Epithelial cell of esophagus (primary cell): ENCODE measurements around the gene TEX52.

Experiments
- DNase-seq: peaks from one replicate; pipeline ENCODE4 v3.0.0; 2010; ENCODE audit warnings: low read depth
- H3K4me3 ChIP-seq: 2 replicates; pipeline ENCODE4 v1.5.1; 2011; ENCODE audit warnings: mild to moderate bottlenecking, low read length, control low read depth
- TF ChIP-seq, protein P1 (sequence below): IDR thresholded peaks from 2 replicates; pipeline ENCODE4 v1.5.1; 2011; ENCODE audit warnings: low read depth, mild to moderate bottlenecking, low read length, control low read depth, inconsistent platforms; ENCODE audit not compliant: insufficient read depth; ENCODE audit errors: missing control alignments

Gene TEX52

GRCh38 chr12:2806700-2807099 lies 50.1 kb downstream of the TEX52 start:
- no peak for DNase-seq
- TF ChIP-seq, protein P1, sequence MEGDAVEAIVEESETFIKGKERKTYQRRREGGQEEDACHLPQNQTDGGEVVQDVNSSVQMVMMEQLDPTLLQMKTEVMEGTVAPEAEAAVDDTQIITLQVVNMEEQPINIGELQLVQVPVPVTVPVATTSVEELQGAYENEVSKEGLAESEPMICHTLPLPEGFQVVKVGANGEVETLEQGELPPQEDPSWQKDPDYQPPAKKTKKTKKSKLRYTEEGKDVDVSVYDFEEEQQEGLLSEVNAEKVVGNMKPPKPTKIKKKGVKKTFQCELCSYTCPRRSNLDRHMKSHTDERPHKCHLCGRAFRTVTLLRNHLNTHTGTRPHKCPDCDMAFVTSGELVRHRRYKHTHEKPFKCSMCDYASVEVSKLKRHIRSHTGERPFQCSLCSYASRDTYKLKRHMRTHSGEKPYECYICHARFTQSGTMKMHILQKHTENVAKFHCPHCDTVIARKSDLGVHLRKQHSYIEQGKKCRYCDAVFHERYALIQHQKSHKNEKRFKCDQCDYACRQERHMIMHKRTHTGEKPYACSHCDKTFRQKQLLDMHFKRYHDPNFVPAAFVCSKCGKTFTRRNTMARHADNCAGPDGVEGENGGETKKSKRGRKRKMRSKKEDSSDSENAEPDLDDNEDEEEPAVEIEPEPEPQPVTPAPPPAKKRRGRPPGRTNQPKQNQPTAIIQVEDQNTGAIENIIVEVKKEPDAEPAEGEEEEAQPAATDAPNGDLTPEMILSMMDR, result no peak
- H3K4me3 ChIP-seq, result no peak overlapping the region

DNA sequence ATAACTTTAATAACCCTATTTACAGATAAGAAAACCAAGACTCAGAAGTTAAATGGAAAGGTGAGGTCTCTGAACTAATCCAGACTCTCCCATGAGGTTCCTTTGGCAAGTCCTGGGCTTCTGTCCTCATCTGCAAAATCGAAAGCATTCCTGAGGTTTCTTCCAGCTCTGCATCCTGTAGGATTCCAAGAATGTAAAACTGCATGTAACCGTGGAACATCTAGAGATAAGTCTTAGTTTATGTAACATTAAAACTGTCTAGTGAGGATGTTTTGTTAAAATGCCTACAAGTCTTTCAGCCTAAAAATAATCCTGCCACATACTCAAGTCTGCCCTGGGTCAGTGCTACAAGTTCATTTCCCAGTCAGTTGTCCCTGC lies 51.7 kb downstream of the TEX52 start:
- H3K4me3 ChIP-seq, result no peak overlapping the region
- no peak for DNase-seq
- TF ChIP-seq, protein P1, result no peak

GRCh38 chr12:2804393-2805142 lies 52.3 kb downstream of the TEX52 start:
- TF ChIP-seq, protein P1, result no peak
- H3K4me3 ChIP-seq, result no peak overlapping the region
- no peak for DNase-seq

DNA sequence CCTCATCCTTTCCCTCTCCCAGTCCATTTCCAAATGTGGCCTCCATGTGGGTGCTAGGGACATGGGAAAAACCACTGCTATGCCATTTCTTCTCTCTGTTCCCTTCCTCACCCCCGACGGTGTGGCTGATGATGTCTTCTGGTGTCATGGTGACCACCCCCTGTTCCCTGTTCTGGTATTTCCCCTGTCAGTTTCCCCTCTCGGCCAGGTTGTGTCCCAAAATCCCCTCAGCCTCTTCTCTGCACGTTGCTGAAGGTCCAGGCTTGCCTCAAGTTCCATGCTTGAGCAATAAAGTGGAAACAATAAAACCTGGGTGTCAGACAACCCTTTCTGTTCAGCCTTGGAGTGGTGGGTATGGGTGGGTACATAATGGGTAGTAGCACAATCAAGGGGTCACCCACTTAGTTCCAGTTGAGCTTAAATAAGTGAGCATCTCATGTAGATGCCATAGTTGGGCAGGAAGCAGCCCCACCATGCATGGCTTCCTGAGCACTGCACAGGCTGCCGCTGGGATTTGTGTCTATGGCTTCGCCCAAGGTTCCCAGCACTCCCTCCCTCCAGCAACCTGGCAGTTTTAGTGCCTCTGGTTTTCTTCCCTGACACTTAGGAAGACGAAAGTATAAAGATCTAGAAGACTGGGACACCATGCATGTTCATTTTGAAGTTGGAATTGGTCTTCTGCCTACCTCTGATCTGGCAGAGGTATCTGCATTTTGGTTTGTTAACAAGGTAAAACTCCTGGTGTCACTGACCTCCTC lies 53.0 kb downstream of the TEX52 start:
- no peak overlapping the region for H3K4me3 ChIP-seq
- no peak for DNase-seq
- TF ChIP-seq, protein P1, result no peak

- TF ChIP-seq, protein P1, result no peak
- no peak for DNase-seq
- H3K4me3 ChIP-seq, result no peak overlapping the region
Observed at GRCh38 chr12:2801044-2801783, 55.6 kb downstream of the TEX52 start.

DNA sequence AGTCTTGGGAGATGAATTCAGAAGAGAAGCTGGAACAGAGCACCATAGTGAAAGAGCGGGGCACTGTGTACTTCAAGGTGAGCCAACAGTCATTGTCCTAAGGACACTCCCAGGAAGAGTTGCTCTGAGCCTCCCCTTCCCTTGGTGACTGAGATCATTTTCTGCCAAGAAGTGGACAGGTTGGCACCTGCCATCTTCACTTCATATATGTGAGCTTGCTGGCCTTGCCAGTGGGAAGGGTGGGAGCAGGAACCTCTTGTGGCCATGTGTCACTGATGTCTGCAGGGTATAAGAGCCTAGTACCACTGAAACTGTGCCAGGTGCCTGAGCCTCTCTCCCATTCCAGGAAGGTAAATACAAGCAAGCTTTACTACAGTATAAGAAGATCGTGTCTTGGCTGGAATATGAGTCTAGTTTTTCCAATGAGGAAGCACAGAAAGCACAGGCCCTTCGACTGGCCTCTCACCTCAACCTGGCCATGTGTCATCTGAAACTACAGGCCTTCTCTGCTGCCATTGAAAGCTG lies 56.7 kb downstream of the TEX52 start:
- H3K4me3 ChIP-seq, result no peak overlapping the region
- DNase-seq, result peak; percentile 72
- TF ChIP-seq, protein P1, result no peak
